IgD-negative memory B cell (primary cell): ENCODE measurements around the gene IGFL1. TPM values are rescaled to one million over a fixed set of nuclear protein-coding genes. Genes with fewer than 3 reads are reported as not detected.
"Not testable (repeated sequence)": the region's sequence is repeated elsewhere in the genome, so short reads cannot be mapped to it uniquely, and the experiment has no call there.

ENCODE experiments used
- H3K27ac Mint-ChIP-seq, 3 donors: one replicate each; pipeline ENCODE4 v1.8.0; 2020 to 2022; ENCODE audit warnings: mild to moderate bottlenecking in 3 of 3, mixed read lengths in 3 of 3, moderate library complexity in 1 of 3
- H3K27me3 Mint-ChIP-seq: one replicate; pipeline ENCODE4 v1.8.0; 2021; ENCODE audit warnings: mixed read lengths
- H3K36me3 Mint-ChIP-seq: one replicate; pipeline ENCODE4 v1.8.0; 2020; ENCODE audit warnings: mild to moderate bottlenecking, mixed read lengths
- H3K4me1 Mint-ChIP-seq, 3 donors: one replicate each; pipeline ENCODE4 v1.8.0; 2020 to 2022; ENCODE audit warnings: mixed read lengths in 3 of 3, mild to moderate bottlenecking in 1 of 3
- H3K4me3 Mint-ChIP-seq, 4 donors: one replicate each; pipeline ENCODE4 v1.8.0; 2020 to 2022; ENCODE audit warnings: mild to moderate bottlenecking in 4 of 4, mixed read lengths in 4 of 4, moderate library complexity in 3 of 4
- H3K9me3 Mint-ChIP-seq, 3 donors: one replicate each; pipeline ENCODE4 v1.8.0; 2020 to 2021; ENCODE audit warnings: mixed read lengths in 3 of 3, mild to moderate bottlenecking in 1 of 3
- polyA plus RNA-seq: library from polyadenylated mRNA; unstranded; fragments of 300-500 nt; fragmentation: Illumina TruSeq; gene quantifications from one replicate; pipeline ENCODE4 v1.2.3, GENCODE V29; 2021

The IGFL1 gene
- polyA plus RNA-seq, 1 donor from 2014 or later = not detected

- not testable (repeated sequence) for H3K36me3 Mint-ChIP-seq, H3K27ac Mint-ChIP-seq, H3K4me1 Mint-ChIP-seq, H3K4me3 Mint-ChIP-seq, H3K9me3 Mint-ChIP-seq
- peaks cover 23% of the 10 kb centered on the region for H3K27me3 Mint-ChIP-seq
Observed at GRCh38 chr19:46264801-46265200, 35.3 kb downstream of the IGFL1 start.

GRCh38 chr19:46265217-46265828 lies 35.8 kb downstream of the IGFL1 start:
- Mint-ChIP-seq H3K4me1 (peaks cover 5 to 9% (median 7%) of the 10 kb centered on the region in 3 donors), H3K27ac (no peak overlapping the region), H3K4me3 (no peak overlapping the region), H3K9me3 (no peaks in the 10 kb centered on the region), H3K36me3 (peaks cover 1% of the 10 kb centered on the region), H3K27me3 (peaks cover 26% of the 10 kb centered on the region)

DNA sequence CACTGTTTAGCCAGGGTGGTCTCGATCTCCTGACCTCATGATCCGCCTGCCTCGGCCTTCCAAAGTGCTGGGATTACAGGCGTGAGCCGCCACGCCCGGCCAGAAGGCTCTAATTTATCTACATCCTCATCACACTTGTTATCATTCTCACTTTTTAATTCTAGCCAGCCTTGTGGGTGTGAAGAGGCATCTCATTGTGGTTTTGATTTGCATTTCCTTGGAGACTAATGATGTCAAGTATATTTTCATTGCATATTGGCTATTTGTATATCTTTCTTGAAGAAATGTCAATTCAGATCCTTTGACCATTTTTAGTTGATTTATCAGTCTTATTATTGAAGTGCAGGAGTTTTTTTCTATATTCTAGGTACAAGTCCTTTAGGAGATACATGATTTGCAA lies 39.6 kb downstream of the IGFL1 start:
- H3K4me3 Mint-ChIP-seq = no peak overlapping the region
- no peak overlapping the region for H3K27ac Mint-ChIP-seq
- no peaks in the 10 kb centered on the region for H3K9me3 Mint-ChIP-seq
- H3K36me3 Mint-ChIP-seq = peaks cover 1% of the 10 kb centered on the region
- peaks cover 0 to 5% (median 3%) of the 10 kb centered on the region in 3 donors for H3K4me1 Mint-ChIP-seq
- peaks cover 30% of the 10 kb centered on the region for H3K27me3 Mint-ChIP-seq

GRCh38 chr19:46270521-46271256 lies 41.1 kb downstream of the IGFL1 start:
- Mint-ChIP-seq H3K36me3 (peaks cover 1% of the 10 kb centered on the region), H3K27ac (no peak overlapping the region), H3K4me1 (peaks cover 0 to 5% (median 3%) of the 10 kb centered on the region in 3 donors), H3K4me3 (peak overlapping the region in 1 of 4 donors; percentile 30), H3K27me3 (peaks cover 30% of the 10 kb centered on the region), H3K9me3 (no peaks in the 10 kb centered on the region)

- H3K36me3 Mint-ChIP-seq = peaks cover 1% of the 10 kb centered on the region
- peaks cover 0 to 5% (median 3%) of the 10 kb centered on the region in 3 donors for H3K4me1 Mint-ChIP-seq
- H3K4me3 Mint-ChIP-seq = no peak overlapping the region
- H3K9me3 Mint-ChIP-seq = no peaks in the 10 kb centered on the region
- H3K27me3 Mint-ChIP-seq = peaks cover 32% of the 10 kb centered on the region
- no peak overlapping the region for H3K27ac Mint-ChIP-seq
Observed at GRCh38 chr19:46271481-46272197, 42.1 kb downstream of the IGFL1 start.

DNA sequence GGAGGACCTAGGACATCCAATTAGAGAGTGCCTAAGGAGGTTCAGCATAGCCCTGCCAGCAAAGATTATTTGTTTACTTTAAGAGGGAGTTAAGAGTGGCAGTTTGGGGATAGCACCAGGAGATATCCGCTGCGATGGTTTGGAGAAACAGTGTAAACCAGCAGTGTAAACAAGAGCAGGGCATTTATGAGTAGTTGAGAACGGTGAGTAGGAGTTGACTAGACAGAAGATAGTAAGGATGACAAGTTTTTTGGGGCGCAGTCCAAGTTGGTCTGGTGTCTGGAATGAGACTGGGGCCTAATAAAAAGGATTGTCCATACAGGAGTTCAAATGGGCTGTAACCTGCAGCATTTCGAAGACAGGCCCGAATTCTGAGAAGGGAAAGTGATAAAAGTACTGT lies 44.4 kb downstream of the IGFL1 start:
- peaks cover 38% of the 10 kb centered on the region for H3K27me3 Mint-ChIP-seq
- H3K9me3 Mint-ChIP-seq, H3K4me1 Mint-ChIP-seq, H3K4me3 Mint-ChIP-seq, H3K36me3 Mint-ChIP-seq, H3K27ac Mint-ChIP-seq: not testable (repeated sequence)

DNA sequence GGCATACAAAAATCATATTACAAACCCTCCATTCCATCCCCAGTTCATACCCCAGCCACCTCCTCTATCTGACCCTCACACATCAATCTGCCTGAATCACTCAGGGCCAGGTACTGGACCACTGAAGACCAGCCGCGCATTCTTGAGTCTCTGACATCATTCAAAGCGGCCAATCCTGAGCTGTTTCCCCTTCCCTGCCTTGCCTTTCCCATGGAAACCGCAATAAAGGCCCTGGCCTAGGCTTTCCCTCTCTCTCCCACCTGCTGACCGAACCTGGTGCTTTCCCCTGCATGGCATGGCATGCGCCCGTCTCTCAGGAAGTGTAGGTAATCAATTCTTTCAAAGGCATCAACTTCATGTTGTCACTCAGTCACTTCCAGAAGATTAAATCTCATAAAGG lies 49.6 kb downstream of the IGFL1 start:
- Mint-ChIP-seq H3K27me3 (peaks cover 16% of the 10 kb centered on the region), H3K4me1 (no peaks in the 10 kb centered on the region), H3K36me3 (no peaks in the 10 kb centered on the region), H3K9me3 (peaks cover 0 to 2% (median 0%) of the 10 kb centered on the region in 3 donors), H3K27ac (no peak overlapping the region), H3K4me3 (no peak overlapping the region)

Other genes starting within 250 kb of the IGFL1 start
- gene CCDC61, start 234.3 kb upstream of the IGFL1 start, polyA plus RNA-seq = 8.7 TPM
- not detected for gene PGLYRP1, start 206.7 kb upstream of the IGFL1 start, polyA plus RNA-seq
- gene IGFL4, start 188.7 kb upstream of the IGFL1 start, polyA plus RNA-seq = not detected
- not detected for gene IGFL3, start 105.1 kb upstream of the IGFL1 start, polyA plus RNA-seq
- gene IGFL2, start 81.5 kb upstream of the IGFL1 start, polyA plus RNA-seq = not detected
- not detected for gene HIF3A, start 67.3 kb downstream of the IGFL1 start, polyA plus RNA-seq
- 32.9 TPM for gene PPP5C, start 117.3 kb downstream of the IGFL1 start, polyA plus RNA-seq
- gene CCDC8, start 183.8 kb downstream of the IGFL1 start, polyA plus RNA-seq = not detected
- gene PNMA8C, start 199.2 kb downstream of the IGFL1 start, polyA plus RNA-seq = not detected
- gene PNMA8A, start 241.8 kb downstream of the IGFL1 start, polyA plus RNA-seq = not detected